SIG-M5 (cell line): Measurements from ENCODE around the gene NOVA2.

ENCODE experiments used
- DNase-seq: peaks from one replicate; lab custom pipeline; 2025; lab: John Stamatoyannopoulos, UW

Gene NOVA2

GRCh38 chr19:46000491-46001246 is 27.0 kb upstream of the NOVA2 start:
- DNase-seq: no peak

GRCh38 chr19:45999653-46000121 is 26.0 kb upstream of the NOVA2 start:
- DNase-seq: no peak

DNA sequence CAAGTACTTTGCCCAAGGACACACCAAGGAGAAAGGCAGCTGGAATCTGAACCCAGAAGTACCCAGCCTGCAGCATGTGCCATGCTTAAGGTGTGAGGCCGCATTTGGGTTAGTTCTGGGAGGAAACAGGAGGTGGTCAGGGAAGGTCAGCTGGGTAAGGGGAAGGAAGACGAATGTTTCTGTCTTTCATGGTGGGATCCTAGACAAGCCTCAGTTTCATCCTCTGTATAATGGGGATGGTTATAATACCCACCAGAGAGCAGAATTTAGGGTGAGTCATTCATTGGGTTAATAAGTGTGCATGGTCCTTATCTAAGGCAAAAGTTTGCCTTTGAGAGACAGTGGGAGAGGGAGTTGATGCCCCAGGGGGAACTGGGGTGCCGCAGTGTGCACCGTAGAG is 25.2 kb upstream of the NOVA2 start:
- DNase-seq: no peak

DNA sequence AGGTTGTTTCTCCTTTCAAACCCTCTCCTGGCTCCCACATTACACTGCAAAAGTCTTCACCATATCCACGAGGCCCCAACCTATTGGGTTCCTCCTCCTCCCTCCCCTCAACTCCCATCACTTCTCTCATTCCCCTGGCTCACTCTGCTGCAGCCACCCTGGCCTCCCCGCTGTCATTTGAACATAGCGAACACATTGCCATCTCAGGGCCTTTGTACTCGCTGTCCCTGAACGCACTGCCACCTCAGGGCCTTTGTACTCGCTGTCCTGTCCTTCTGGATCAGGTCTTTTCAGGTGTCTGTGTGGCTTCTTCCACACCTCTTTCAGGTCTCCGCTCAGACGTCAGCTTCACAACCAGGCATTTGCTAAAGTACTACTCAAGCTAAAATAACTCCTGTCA is 23.3 kb upstream of the NOVA2 start:
- no peak for DNase-seq

DNA sequence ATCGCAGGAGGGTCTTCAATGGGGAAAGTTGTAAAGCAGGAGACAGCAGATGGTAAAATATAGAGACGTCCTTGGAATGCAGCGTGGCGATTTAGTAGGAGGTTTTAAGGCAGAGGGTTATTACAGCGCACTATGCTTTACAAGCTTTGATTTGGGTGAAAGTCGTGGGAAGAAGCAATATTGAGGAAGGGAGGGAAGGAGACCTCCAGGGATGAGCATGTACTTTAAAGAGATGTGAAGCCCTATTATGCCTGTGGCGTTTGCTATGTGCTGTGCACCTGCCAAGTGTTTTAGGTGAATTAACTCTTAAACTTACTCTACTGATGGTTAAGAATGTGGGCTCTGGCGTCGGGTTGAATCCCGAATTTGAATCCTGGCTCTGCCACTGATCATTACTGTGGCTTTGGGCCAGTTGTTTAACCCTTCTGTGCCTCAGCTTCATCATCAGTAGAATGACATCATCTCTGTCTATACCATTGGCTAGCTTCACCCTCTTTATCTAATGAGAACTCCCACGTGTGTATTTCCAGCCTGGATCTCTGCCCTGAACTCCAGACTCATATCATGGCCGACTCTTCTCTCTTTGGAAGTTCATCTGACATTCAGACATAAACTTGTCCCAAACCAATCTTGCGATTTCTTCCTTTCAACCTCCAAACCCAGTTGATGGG is 22.2 kb upstream of the NOVA2 start:
- DNase-seq: no peak

GRCh38 chr19:45994998-45995714 is 21.5 kb upstream of the NOVA2 start, which contains the start of gene CCDC61:
Gene CCDC61, plus strand, starts transcription at chr19:45995467. Its CDS starts 7,552 bp downstream, at chr19:46003019.
- peak; percentile 96 for DNase-seq

- DNase-seq: no peak
Measured at GRCh38 chr19:45994456-45994997, 20.9 kb upstream of the NOVA2 start.

GRCh38 chr19:45990113-45990728 is 16.6 kb upstream of the NOVA2 start:
- DNase-seq: no peak

DNA sequence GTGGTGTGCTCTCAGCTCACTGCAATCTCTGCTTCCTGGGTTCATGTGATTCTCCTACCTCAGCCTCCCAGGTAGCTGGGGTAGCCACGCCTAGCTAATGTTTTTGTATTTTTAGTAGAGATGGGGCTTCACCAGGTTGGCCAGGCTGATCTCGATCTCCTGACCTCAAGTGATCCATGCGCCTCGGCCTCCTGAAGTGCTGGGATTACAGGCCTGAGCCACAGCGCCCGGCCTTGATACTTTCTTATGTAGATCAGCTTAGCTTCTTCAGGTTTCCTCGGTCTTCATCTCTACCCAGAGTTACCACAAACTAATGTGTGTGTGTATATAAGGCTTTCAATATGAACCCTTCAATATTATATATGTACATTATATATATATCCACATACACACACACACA is 11.7 kb upstream of the NOVA2 start:
- no peak for DNase-seq

DNA sequence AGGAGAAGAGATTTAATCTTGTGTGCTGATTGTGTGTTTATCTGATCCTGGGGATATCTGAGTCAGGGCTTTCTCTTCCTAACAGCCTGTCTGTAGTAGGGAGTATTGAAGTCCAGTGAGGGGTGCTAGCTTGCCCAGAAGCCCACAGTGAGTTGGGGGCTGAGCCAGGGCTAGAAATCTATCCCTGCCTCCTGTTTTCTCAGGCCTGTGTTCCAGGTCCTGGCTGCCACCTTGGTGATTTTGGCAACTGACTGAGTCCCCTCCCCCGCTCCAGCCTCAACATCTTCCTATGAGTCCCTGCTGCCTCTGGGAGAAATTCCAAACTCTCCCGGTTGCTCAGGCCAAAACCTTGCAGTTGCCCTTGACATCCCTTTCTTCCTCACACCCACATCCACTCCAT is 7.7 kb upstream of the NOVA2 start:
- DNase-seq: no peak

- DNase-seq: no peak
Measured at GRCh38 chr19:45978156-45978555, 4.5 kb upstream of the NOVA2 start.

DNA sequence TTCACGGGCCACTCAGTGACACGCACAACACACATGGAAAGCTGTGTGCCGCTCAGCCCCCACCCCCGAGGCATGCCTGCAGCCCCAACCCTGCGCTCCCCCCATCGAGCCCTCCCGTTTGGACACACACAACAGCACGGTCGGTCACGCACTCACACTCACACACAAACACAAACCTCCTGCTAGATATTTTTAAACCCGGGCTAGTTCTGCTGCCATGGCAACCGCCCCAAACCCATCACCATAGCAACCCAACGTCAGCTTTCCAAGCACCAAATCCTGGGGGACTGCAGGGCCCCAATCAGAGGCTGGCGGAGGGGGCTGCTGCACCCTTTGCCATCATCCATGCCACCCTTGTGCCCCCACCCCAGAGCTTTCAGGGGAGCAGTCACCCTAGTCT is 2.5 kb upstream of the NOVA2 start:
- no peak for DNase-seq

GRCh38 chr19:45975306-45976070 is 1.8 kb upstream of the NOVA2 start:
- no peak for DNase-seq

GRCh38 chr19:45972947-45973540 is 621 bp downstream of the NOVA2 start:
- no peak for DNase-seq

DNA sequence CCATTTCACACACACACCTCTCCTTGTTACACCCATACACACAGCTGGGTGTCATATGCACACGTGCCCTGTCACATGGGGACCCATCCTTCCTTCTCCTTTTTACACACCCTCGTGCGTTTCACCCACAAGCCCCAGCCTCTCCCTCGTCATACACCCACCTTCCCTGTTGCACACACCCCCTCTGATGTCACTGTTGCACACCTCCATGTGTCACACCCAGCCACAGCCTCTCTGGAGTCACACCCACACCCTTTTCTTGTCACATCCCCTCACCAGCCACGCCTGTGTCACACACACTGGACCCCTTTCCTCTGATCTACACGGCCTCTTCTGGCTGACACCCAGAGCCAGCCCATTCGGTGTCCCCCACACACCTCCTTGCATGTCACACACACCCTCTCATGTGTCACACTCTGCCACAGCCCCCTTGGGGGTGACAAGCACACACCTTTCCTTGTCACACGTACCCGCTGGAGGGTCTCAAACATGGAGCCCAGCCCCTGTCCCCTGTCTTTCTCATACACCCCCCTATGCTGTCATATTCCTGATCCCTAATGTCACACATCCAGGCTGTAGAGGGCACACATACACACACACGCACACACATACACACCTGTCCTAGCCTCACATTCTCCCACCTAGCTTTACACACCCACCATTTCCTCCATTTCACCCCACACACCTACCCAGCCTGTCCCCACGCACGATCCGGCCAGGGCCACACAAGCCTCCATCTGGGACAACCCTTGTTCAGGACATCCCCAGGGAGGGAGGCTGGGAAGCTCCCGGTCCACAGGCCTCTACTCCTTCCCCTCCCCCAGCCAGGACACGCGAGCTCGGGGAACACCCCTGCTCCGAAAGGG is 1.4 kb downstream of the NOVA2 start:
- no peak for DNase-seq

- no peak for DNase-seq
Measured at GRCh38 chr19:45971260-45971902, 2.3 kb downstream of the NOVA2 start.

DNA sequence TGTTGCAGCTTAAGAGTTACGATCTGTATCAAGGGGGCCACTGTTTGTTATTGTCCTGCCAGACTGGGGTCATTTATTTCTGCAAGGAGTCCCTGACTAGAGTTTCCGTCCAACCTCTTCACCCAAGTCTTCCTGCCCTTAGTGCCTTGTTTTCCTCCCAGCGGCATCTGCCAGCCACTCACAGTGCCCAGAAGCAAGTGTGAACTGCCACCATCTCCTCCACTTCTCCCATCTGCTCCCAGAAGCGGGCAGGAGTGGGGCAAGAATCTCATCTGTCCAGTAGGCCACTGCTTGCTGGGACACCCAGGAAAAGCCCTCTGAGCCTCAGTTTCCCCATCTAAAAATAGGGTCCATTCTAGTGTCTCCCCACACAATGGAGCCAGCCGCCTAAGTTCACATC is 4.0 kb downstream of the NOVA2 start:
- DNase-seq: no peak

- no peak for DNase-seq
Measured at GRCh38 chr19:45968626-45969025, 5.0 kb downstream of the NOVA2 start.

GRCh38 chr19:45967246-45967645 is 6.4 kb downstream of the NOVA2 start:
- no peak for DNase-seq
